C4-2B (cell line): ENCODE results near the gene KCNH8.

Source experiments
- CTCF ChIP-seq: fragments of 450-650 bp; conservative IDR thresholded peaks from 2 replicates; pipeline ENCODE4 v1.5.1; 2017; ENCODE audit warnings: mild to moderate bottlenecking
- ZFX ChIP-seq: fragments of 450-650 bp; IDR thresholded peaks from 2 replicates; pipeline ENCODE4 v1.6.1; 2017

GRCh38 chr3:19446138-19446537 is 297.8 kb downstream of the KCNH8 start:
- no peak for TF ChIP-seq CTCF
- no peak for TF ChIP-seq ZFX
